Nephron progenitor cell (in vitro differentiated cells): ENCODE data around the gene GFER.

Experiments
- DNase-seq: peaks from one replicate; pipeline ENCODE4 v3.0.0; 2021
- H3K27ac Mint-ChIP-seq: 2 replicates; pipeline ENCODE4 v1.8.0; 2021; ENCODE audit warnings: mild to moderate bottlenecking, moderate library complexity, mixed read lengths
- H3K27me3 Mint-ChIP-seq: 2 replicates; pipeline ENCODE4 v1.8.0; 2021; ENCODE audit warnings: mild to moderate bottlenecking, low read depth, mixed read lengths; ENCODE audit not compliant: poor library complexity
- H3K36me3 Mint-ChIP-seq: 2 replicates; pipeline ENCODE4 v1.8.0; 2021; ENCODE audit warnings: low read depth, mixed read lengths
- H3K4me1 Mint-ChIP-seq: 2 replicates; pipeline ENCODE4 v1.8.0; 2021; ENCODE audit warnings: mixed read lengths
- H3K4me3 Mint-ChIP-seq: 2 replicates; pipeline ENCODE4 v1.8.0; 2021; ENCODE audit warnings: mild to moderate bottlenecking, moderate library complexity, mixed read lengths
- H3K9me3 Mint-ChIP-seq: 2 replicates; pipeline ENCODE4 v1.8.0; 2021; ENCODE audit warnings: mild to moderate bottlenecking, moderate library complexity, mixed read lengths
- TF ChIP-seq, protein P1 (sequence below): fragments of 200-600 bp; sonication (generic); IDR thresholded peaks from 2 replicates; pipeline ENCODE4 v1.5.0; 2021; ENCODE audit warnings: antibody characterized with exemption

Gene GFER

DNA sequence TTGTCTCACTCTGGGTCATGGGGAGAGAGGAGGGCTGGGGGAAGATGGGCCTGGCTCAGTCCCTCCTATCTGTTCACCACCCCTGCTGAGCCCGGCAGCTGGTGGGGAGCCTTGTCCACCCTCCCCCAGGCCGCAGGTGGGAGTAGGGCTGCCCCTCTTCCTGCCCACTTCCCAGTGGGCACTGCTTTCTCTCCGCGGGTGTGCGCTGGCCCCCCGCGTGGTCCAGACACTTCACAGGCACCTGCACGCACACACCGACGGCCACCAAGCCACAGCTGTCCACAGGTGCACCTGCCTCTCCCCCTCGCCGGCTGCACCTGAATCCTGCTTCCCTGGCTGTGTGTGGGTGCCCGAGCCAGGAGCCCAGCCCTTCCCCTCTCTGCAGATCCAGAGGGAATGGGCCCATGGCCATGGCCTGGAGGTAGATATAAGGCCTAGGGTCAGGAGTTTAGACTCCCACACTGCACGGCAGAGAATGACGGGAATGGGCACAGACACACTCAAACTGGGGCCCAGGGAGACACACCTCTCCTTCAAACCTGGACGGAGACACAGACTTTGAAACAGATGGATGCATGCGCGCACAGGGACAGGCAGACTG, 44.7 kb downstream of the GFER start:
- Mint-ChIP-seq H3K4me1 (peaks cover 28% of the 10 kb centered on the region), H3K27ac (no peak overlapping the region), H3K4me3 (no peak overlapping the region), H3K27me3 (peaks cover 32% of the 10 kb centered on the region), H3K9me3 (no peaks in the 10 kb centered on the region), H3K36me3 (no peaks in the 10 kb centered on the region)
- DNase-seq, result no peak
- TF ChIP-seq, protein P1, sequence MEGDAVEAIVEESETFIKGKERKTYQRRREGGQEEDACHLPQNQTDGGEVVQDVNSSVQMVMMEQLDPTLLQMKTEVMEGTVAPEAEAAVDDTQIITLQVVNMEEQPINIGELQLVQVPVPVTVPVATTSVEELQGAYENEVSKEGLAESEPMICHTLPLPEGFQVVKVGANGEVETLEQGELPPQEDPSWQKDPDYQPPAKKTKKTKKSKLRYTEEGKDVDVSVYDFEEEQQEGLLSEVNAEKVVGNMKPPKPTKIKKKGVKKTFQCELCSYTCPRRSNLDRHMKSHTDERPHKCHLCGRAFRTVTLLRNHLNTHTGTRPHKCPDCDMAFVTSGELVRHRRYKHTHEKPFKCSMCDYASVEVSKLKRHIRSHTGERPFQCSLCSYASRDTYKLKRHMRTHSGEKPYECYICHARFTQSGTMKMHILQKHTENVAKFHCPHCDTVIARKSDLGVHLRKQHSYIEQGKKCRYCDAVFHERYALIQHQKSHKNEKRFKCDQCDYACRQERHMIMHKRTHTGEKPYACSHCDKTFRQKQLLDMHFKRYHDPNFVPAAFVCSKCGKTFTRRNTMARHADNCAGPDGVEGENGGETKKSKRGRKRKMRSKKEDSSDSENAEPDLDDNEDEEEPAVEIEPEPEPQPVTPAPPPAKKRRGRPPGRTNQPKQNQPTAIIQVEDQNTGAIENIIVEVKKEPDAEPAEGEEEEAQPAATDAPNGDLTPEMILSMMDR, result no peak

GRCh38 chr16:2029350-2029749, 45.4 kb downstream of the GFER start:
- Mint-ChIP-seq H3K27ac (no peak overlapping the region), H3K36me3 (no peaks in the 10 kb centered on the region), H3K27me3 (peaks cover 32% of the 10 kb centered on the region), H3K4me3 (no peak overlapping the region), H3K4me1 (peaks cover 27% of the 10 kb centered on the region), H3K9me3 (no peaks in the 10 kb centered on the region)
- TF ChIP-seq, protein P1, result no peak
- DNase-seq, result no peak

DNA sequence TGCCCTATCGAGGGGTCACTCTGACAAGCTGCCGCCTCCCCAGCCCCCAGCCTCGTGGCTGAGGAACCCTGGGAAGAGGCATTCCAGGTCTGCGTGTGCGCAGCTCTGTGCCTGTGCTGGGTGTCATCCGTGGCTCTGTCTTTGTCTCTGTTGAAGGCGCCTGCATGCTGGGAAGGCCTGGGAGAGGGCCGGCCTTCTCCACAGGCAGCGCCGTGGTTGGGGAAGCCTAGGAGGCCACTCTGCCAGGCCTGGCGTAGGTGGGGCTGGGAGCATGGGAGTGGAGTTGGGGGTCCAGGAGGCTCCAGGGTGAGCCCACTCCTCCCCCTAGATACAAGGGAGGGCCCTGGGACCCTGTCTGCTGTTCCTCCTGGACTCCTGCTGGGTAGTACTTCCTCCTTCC, 46.0 kb downstream of the GFER start:
- TF ChIP-seq, protein P1, result no peak
- DNase-seq, result no peak
- no peak overlapping the region for H3K27ac Mint-ChIP-seq
- no peaks in the 10 kb centered on the region for H3K9me3 Mint-ChIP-seq
- H3K4me3 Mint-ChIP-seq, result no peak overlapping the region
- no peaks in the 10 kb centered on the region for H3K36me3 Mint-ChIP-seq
- H3K27me3 Mint-ChIP-seq, result peaks cover 32% of the 10 kb centered on the region
- peaks cover 29% of the 10 kb centered on the region for H3K4me1 Mint-ChIP-seq

DNA sequence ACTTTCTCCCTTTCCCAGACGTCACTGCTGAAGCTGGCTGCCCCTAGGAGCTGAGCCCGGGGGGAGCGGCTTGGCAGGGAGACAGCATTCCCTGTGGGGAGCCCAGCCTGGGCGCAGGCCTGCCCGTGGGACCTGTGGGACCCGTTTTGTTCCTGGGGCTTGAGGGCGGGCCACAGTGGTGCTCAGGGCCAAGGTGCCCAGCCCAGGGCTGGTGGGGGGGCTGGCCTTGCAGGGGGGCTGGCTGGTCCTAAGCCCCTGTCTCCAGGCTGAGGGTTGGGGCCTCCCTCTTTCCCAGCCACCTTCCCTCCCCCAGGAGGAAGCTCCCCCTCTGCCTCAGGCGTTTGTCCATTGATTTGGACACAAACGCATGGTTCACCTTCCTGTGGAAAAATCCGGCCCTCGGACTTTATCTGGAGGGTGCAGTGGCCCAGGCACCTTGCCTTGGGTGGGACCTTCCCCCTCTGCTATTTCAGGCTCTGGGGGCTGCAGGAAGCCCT, 47.1 kb downstream of the GFER start:
- H3K4me3 Mint-ChIP-seq, result no peak overlapping the region
- H3K36me3 Mint-ChIP-seq, result no peaks in the 10 kb centered on the region
- H3K27ac Mint-ChIP-seq, result no peak overlapping the region
- peaks cover 26% of the 10 kb centered on the region for H3K27me3 Mint-ChIP-seq
- TF ChIP-seq, protein P1, result no peak
- DNase-seq, result no peak
- H3K4me1 Mint-ChIP-seq, result peaks cover 25% of the 10 kb centered on the region
- H3K9me3 Mint-ChIP-seq, result no peaks in the 10 kb centered on the region

- peaks cover 24% of the 10 kb centered on the region for H3K27me3 Mint-ChIP-seq
- no peak for DNase-seq
- no peak overlapping the region for H3K27ac Mint-ChIP-seq
- H3K9me3 Mint-ChIP-seq, result no peaks in the 10 kb centered on the region
- TF ChIP-seq, protein P1, result no peak
- no peaks in the 10 kb centered on the region for H3K36me3 Mint-ChIP-seq
- peaks cover 26% of the 10 kb centered on the region for H3K4me1 Mint-ChIP-seq
- no peak overlapping the region for H3K4me3 Mint-ChIP-seq
These were observed 48.5 kb downstream of the GFER start for GRCh38 chr16:2032285-2033056.
